Esophagus (tissue), 2 donors: ENCODE results near the gene TMEM132D. TPM values are rescaled to one million over a fixed set of nuclear protein-coding genes. Genes with fewer than 3 reads are reported as not detected.

Experiments
- H3K27ac ChIP-seq, 2 donors: one replicate each; pipeline ENCODE4 v1.5.1; 2013; ENCODE audit warnings: low read depth in 2 of 2, mild to moderate bottlenecking in 2 of 2, inconsistent platforms in 1 of 2, low read length in 1 of 2, moderate library complexity in 1 of 2
- H3K27me3 ChIP-seq, 2 donors: one replicate each; pipeline ENCODE4 v1.6.1; 2013; ENCODE audit warnings: low read length in 2 of 2, control low read depth in 1 of 2, mild to moderate bottlenecking in 1 of 2; ENCODE audit not compliant: insufficient read depth in 2 of 2, control insufficient read depth in 1 of 2
- H3K36me3 ChIP-seq, 2 donors: one replicate each; pipeline ENCODE4 v1.6.1; 2013; ENCODE audit warnings: low read length in 1 of 2; ENCODE audit not compliant: control insufficient read depth in 2 of 2, insufficient read depth in 2 of 2
- H3K4me1 ChIP-seq, 2 donors: one replicate each; pipeline ENCODE4 v1.6.1; 2013; ENCODE audit warnings: low read length in 1 of 2; ENCODE audit not compliant: control insufficient read depth in 2 of 2, insufficient read depth in 2 of 2
- H3K4me3 ChIP-seq, 2 donors: one replicate each; pipeline ENCODE4 v1.5.1; 2013; ENCODE audit warnings: low read length in 2 of 2, mild to moderate bottlenecking in 2 of 2, low read depth in 1 of 2, moderate library complexity in 1 of 2
- H3K9me3 ChIP-seq, 2 donors: one replicate each; pipeline ENCODE4 v1.6.1; 2013; ENCODE audit warnings: mild to moderate bottlenecking in 2 of 2, low read depth in 1 of 2, low read length in 1 of 2, moderate library complexity in 1 of 2; ENCODE audit not compliant: control insufficient read depth in 2 of 2, insufficient read depth in 1 of 2
- WGBS, 2 donors: extraction: QIAGEN DNeasy Blood & Tissue Kit; methylation state at CpG; one replicate each; pipeline ENCODE4 v1.1.7; 2013; 5-methylcytosine and 5-hydroxymethylcytosine counted together
- polyA plus RNA-seq, 2 donors: library from polyadenylated mRNA; stranded (reverse); fragments of 200-250 nt; gene quantifications; one replicate each; pipeline ENCODE4 v1.2.3, GENCODE V29; 2013
- donor health status: healthy with polysubstance abuse.
- donor health status: Bipolar disorder and iron deficiency.

The TMEM132D gene
- polyA plus RNA-seq, 2 donors = not detected

DNA sequence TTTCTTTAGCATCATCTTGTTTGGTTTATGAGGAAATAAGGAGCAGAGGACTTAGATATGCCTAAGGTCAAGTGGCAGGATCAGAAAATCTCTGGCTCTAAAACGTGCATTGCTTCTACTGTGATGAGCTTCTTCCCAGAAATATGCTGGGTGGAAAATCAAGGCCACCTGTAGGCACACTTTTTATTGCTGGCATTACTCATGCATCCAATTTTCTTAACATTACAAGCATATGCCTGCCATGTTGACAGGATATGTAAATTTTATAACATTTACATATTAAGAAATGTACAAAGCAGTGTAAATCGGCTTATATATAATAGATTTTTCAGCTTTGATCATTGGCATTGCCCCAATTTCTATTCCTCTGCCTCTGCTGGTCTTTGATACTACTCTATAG is 409.6 kb downstream of the TMEM132D start:
- WGBS, 2 donors = 47 to 52% methylated on average over 2 of the region's 2 CpGs

DNA sequence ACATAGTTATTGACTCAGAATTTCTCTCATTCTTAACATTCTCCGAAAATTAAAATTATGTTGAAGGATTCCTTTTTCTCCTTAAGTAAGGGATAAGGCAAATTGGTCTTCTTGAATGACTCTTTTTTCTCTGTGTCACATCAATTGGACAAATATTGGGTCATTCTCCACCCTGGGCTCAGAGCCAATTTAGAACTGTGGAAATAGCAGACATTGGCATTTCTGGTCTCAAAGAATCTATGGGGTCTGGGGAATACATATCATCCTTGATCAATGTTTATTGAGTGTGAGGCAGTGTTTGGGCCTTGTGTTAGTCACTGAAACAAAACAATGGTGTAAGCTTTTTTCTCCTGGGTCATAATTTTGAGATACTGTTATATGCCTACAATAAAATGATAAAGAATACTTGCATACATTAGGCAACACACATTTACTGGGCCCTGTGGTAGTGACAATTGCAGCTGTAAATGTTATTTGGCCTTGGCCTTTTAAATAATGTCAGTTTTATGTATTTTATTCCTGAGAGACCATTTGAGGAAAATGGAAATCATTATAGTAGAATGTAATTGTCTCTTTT is 414.6 kb downstream of the TMEM132D start:
- 77 to 87% methylated on average over 1 of the region's 1 CpG for WGBS, 2 donors
- Histone ChIP-seq H3K36me3 (no peaks in the 10 kb centered on the region), H3K27ac (no peak overlapping the region), H3K4me1 (no peaks in the 10 kb centered on the region), H3K27me3 (no peaks in the 10 kb centered on the region), H3K9me3 (peaks cover 5% of the 10 kb centered on the region in 2 donors), H3K4me3 (no peak overlapping the region)

More for the DNA sequence above, 409.6 kb downstream of the TMEM132D start:
- no peaks in the 10 kb centered on the region for H3K4me1 ChIP-seq
- peaks cover 0 to 5% of the 10 kb centered on the region in 2 donors for H3K9me3 ChIP-seq
- no peak overlapping the region for H3K27ac ChIP-seq
- H3K27me3 ChIP-seq = no peaks in the 10 kb centered on the region
- no peak overlapping the region for H3K4me3 ChIP-seq
- H3K36me3 ChIP-seq = no peaks in the 10 kb centered on the region

DNA sequence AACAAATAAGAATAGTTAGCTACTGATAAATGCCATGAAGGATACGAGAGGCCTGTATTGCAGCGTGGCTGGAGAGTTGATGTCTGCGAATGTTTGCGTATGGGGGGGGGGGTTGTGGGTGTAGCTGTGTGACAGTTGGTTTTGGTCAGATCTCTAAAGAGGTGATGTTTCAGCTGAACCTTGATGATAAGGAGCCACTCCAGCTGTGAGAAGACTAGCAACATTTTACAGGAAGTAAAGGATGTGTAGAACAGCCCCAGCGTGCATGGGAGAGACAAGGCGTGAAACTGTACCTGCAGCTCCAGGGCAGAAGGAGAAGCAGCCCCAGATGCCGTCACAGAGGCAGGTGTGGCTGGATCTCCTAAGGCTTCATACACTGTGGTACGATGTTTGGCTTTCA is 416.9 kb downstream of the TMEM132D start:
- Histone ChIP-seq H3K4me3 (no peak overlapping the region), H3K27me3 (no peaks in the 10 kb centered on the region), H3K27ac (no peak overlapping the region), H3K9me3 (peaks cover 2 to 7% of the 10 kb centered on the region in 2 donors), H3K4me1 (no peaks in the 10 kb centered on the region), H3K36me3 (no peaks in the 10 kb centered on the region)
- 68 to 69% methylated on average over 8 of the region's 8 CpGs for WGBS, 2 donors

DNA sequence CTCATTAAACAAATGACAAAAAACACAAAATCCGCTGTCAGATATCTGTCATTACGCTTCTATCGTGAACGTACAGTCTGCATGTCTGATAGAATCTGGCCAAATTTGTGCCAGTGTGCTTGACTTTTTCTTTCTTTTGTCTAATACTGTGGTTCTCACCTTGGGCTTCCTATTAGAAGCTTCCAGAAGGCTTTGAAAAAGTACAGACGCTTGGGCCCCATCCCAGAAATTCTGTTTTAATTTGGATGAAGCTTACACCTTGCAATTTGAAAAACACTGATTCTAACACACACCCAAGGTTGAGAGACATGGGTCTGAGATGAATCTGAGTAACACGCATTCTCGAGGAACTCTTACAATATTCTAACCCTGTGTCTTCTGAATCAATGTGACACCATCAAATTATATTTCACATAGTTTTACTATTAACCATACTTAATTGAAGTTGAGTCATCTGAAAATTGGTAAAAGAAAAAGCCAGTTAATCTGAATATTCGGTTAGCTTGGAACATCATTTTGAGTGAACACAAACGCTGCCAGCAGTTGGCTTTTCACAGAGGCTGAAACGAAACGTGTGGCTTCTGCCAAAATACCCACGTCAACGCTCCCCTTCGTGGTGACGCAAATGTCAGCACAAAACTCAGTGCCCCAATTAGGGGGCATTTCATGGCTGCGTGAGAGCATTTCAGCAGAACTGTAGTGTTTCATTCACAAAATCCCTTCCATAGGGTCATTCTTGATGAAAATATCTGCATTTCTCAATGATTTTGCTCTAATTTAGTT is 420.5 kb downstream of the TMEM132D start:
- Histone ChIP-seq H3K27ac (no peak overlapping the region), H3K27me3 (no peaks in the 10 kb centered on the region), H3K36me3 (no peaks in the 10 kb centered on the region), H3K4me1 (no peaks in the 10 kb centered on the region), H3K9me3 (peaks cover 9 to 10% of the 10 kb centered on the region in 2 donors), H3K4me3 (no peak overlapping the region)
- 86 to 87% methylated on average over 16 of the region's 16 CpGs for WGBS, 2 donors

DNA sequence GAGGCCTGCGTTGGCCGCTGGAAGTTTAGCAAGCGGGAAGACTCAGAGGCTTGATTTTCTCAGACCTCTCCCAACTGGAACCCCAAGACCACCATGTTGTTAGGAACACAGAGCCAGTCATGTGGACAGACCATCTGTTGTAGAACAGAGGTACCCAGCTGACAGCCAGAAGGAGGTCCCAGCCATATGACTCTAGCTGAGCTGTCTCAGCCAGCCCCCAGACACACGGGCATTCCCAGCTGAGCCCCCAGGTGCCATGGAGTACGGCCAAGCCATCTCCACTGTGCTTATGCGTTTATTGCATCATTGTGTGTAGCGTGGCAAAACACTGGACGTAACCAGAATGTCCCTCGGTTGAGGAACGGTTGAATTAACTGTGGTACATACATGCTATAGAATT is 421.9 kb downstream of the TMEM132D start:
- H3K27ac ChIP-seq = no peak overlapping the region
- no peak overlapping the region for H3K4me3 ChIP-seq
- no peaks in the 10 kb centered on the region for H3K36me3 ChIP-seq
- H3K4me1 ChIP-seq = no peaks in the 10 kb centered on the region
- 80 to 83% methylated on average over 10 of the region's 10 CpGs for WGBS, 2 donors
- no peaks in the 10 kb centered on the region for H3K27me3 ChIP-seq
- peaks cover 8 to 13% of the 10 kb centered on the region in 2 donors for H3K9me3 ChIP-seq

DNA sequence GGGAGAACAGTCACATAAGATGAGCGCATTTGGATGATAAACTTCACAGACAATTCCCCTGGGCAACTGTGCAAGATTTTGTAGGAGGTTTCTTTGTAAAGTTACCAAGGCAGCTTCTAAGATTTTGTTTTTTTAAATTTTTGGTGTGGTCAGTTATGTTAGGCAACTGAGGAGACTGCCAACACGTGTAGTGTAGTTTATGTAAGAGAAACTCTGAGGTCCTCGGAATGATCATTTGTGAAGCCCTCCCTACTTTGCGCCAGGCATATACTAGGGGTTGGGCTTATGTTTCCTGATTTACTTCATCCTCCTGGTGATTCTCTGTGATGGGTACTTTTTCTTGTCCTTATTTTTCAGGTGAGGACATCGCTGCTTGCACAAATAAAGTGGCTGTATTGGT is 433.6 kb downstream of the TMEM132D start:
- Histone ChIP-seq H3K27me3 (no peaks in the 10 kb centered on the region), H3K36me3 (no peaks in the 10 kb centered on the region)

DNA sequence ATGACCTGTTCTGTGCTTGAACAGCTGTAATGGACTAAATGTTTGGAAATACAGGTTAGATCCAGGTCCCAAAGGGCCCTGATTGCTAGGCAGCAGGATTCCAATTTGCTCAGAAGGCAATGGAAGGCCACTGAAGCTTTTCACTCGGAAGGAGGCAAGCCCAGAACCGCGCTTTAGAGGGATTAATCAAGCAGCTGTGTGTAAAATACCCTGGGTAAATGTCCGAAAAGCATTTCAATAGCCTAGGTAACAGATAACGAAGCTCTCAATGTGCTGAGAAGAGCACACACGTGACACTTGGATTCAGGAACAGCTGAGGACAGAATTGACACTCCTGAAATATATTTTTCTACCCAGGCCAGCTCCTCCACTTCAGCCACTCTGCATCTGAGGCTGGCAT is 436.1 kb downstream of the TMEM132D start:
- H3K4me3 ChIP-seq = no peak overlapping the region
- peaks cover 0 to 2% of the 10 kb centered on the region in 2 donors for H3K9me3 ChIP-seq
- H3K27ac ChIP-seq = no peak overlapping the region
- no peaks in the 10 kb centered on the region for H3K27me3 ChIP-seq
- H3K4me1 ChIP-seq = no peaks in the 10 kb centered on the region
- H3K36me3 ChIP-seq = no peaks in the 10 kb centered on the region
- WGBS, 2 donors = 56 to 64% methylated on average over 6 of the region's 6 CpGs

More for the DNA sequence above, 433.6 kb downstream of the TMEM132D start:
- 71 to 83% methylated on average over 5 of the region's 5 CpGs for WGBS, 2 donors
- Histone ChIP-seq H3K9me3 (peaks cover 0 to 2% of the 10 kb centered on the region in 2 donors), H3K27ac (no peak overlapping the region), H3K4me1 (no peaks in the 10 kb centered on the region), H3K4me3 (no peak overlapping the region)

DNA sequence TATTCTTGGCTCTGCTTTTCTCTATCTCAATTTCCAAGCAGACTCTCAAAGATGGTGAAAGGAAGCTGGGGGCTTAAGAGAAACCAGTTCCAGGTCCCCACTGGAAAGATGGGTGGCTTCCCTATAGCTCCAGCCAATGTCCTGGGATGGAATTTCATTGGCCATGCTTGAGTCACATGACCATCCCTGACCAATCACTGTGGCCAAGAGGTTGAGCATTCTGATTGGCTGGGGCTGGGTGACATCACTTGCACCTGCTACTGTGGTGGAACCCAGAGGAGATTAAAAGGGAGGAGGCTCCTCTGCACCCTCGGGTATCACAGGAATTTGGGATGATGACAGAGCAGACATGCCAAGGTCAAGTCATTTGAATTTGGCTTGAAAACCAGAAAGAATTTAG is 436.5 kb downstream of the TMEM132D start:
- 38 to 44% methylated on average over 1 of the region's 1 CpG for WGBS, 2 donors

DNA sequence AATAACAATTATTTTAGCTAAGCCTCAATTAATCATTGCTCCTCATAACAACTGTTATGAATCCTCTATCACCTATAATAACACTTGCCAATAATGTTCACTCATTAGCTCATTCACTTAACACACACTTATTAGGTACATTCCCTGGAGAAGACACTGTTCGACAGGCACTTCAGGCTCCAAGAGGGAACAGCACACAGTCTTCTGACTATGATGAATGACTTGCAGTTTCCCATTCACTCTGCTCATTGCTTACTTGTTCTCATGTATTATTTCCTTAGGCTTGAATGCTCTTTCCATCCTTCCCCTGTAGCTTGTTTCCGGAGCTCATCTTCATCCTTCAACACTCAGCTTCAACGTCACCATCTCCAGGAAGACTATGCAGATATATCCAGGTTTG is 437.3 kb downstream of the TMEM132D start:
- H3K9me3 ChIP-seq = peaks cover 0 to 2% of the 10 kb centered on the region in 2 donors
- 61 to 68% methylated on average over 3 of the region's 3 CpGs for WGBS, 2 donors
- H3K4me3 ChIP-seq = no peak overlapping the region
- H3K4me1 ChIP-seq = no peaks in the 10 kb centered on the region
- H3K27ac ChIP-seq = no peak overlapping the region
- no peaks in the 10 kb centered on the region for H3K36me3 ChIP-seq
- no peaks in the 10 kb centered on the region for H3K27me3 ChIP-seq

More for the DNA sequence above, 436.5 kb downstream of the TMEM132D start:
- Histone ChIP-seq H3K4me3 (no peak overlapping the region), H3K27ac (no peak overlapping the region), H3K9me3 (peaks cover 0 to 2% of the 10 kb centered on the region in 2 donors), H3K4me1 (no peaks in the 10 kb centered on the region), H3K27me3 (no peaks in the 10 kb centered on the region), H3K36me3 (no peaks in the 10 kb centered on the region)

DNA sequence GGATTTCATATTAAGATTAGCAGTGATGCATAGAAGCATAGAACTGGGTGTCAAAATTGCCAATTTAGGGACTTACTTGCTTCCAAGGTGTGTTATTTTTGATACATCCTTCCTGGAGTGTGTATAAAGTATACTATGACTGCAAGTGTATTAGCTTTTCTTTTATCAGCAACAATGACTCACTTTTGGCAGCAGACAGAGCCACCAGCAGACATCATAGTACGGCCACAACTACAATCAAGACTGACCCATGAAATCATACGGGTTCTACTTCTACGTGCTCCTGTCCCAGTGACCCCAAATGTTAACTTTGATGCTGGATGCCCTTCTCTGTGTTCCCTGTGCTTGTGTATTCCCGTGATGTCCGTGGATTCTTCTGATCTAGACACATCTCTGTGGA is 443.9 kb downstream of the TMEM132D start:
- Histone ChIP-seq H3K4me1 (no peaks in the 10 kb centered on the region), H3K27me3 (no peaks in the 10 kb centered on the region), H3K27ac (no peak overlapping the region), H3K9me3 (no peaks in the 10 kb centered on the region), H3K36me3 (no peaks in the 10 kb centered on the region), H3K4me3 (no peak overlapping the region)
- 72 to 81% methylated on average over 5 of the region's 5 CpGs for WGBS, 2 donors
